Astrocyte of the spinal cord (primary cell): ENCODE measurements around the gene POLR3GL.

ENCODE experiments used
- DNase-seq: peaks from one replicate; pipeline ENCODE4 v3.0.0; 2011; ENCODE audit warnings: low read depth, low spot score
- H3K4me3 ChIP-seq: 2 replicates; pipeline ENCODE4 v1.5.1; 2011; ENCODE audit warnings: low read depth, mild to moderate bottlenecking, low read length, moderate library complexity
- CTCF ChIP-seq: IDR thresholded peaks from 2 replicates; pipeline ENCODE4 v1.5.1; 2012; ENCODE audit warnings: low read depth, mild to moderate bottlenecking, low read length, inconsistent platforms
- in situ Hi-C: cut with HindIII; loops from 2 replicates; pipeline ENCODE4 v1.10.0; 2017; ENCODE audit warnings: low sequenced_read_pairs

The POLR3GL gene

GRCh38 chr1:145937436-145937835, 27.1 kb upstream of the POLR3GL start:
- DNase-seq = no peak
- no peak overlapping the region for H3K4me3 ChIP-seq
- TF ChIP-seq CTCF = no peak
- in situ Hi-C loops = no loop called here

DNA sequence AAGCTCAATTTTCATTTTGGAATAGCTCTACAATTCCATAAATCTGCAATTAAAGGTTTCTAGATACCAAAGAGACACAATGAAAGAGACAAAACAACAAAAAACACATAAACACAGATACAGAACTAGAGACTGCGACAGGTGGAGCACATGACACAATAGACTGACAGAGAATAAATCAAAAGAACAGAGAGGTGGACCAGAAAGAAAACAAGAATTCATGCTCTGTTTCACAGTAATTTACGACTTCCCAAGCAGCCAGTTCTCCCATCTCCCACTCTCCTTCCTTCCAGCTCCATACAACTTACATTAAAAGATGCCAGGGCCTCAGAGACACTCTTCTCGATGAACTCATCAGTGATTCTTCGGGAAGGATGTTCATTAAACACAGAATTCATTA, 22.1 kb upstream of the POLR3GL start:
- no peak for TF ChIP-seq CTCF
- in situ Hi-C loops = no loop called here
- DNase-seq = no peak
- H3K4me3 ChIP-seq = no peak overlapping the region

DNA sequence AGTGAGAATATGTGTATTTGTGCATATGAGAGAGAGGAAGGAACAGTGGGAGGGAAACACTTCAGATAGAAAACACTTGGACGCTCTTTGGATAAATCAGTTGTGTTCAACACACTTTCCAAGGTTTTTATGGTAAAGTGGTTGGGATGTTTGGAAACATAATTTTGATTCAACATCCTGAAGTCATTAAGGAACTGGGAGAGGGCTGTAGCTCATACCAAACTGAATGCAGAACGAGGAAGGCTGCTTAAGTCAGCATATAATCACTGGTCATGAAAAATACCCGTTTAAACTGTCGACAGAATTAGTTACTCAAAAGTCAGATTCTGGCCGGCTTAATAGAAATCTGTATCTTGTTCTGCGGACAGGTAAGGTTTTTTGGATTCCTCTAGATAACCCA, 21.6 kb upstream of the POLR3GL start:
- DNase-seq = no peak
- TF ChIP-seq CTCF = no peak
- in situ Hi-C loops = no loop called here
- H3K4me3 ChIP-seq = no peak overlapping the region

- TF ChIP-seq CTCF = no peak
These were observed 20.0 kb upstream of the POLR3GL start for GRCh38 chr1:145944532-145944931.

DNA sequence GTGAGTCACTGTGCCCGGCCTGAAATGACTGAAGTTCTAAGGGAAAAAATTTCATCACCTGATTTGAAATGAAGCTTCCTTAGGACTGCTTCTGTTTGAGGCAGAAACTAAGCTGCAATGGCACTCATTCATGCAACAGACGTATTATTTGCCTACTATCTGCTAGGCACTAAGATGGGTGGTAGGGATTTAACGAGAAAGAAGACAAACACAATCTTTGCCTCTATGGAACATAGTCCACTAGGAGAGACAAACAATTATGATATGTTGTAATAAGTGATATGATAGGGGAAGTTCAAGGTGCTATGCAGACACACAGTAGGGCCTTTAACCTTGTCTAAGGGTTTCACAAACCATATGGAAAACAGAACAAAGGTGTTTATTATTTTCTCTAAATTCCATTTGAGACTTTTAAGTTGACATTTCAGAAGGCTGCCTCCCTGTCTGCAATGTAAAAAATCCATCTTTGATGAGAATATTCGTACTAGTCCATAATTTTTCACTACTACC, 18.0 kb upstream of the POLR3GL start:
- H3K4me3 ChIP-seq = no peak overlapping the region
- no peak for DNase-seq
- in situ Hi-C loops = no loop called here
- no peak for TF ChIP-seq CTCF

More at GRCh38 chr1:145944532-145944931, 20.0 kb upstream of the POLR3GL start:
- in situ Hi-C loops = no loop called here
- no peak for DNase-seq
- no peak overlapping the region for H3K4me3 ChIP-seq

DNA sequence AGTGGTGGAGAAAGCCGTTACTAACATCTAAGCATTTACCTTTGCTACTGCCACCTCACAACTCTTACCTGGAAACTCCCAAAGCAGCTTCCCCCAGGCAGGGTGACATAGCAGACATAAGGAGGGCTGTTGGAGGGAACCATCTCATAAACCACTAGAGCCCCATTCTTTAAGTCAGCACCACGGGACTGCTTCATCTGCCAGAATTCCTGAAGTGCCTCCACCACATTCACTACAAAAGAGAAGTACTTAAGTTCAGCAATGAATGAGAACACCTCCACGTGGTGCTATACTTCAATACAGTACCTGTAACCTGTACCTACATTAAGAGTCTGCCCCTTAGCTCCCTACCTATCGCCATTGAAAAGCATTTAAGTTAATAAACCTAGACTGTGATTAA, 16.9 kb upstream of the POLR3GL start:
- TF ChIP-seq CTCF = no peak
- no peak for DNase-seq
- in situ Hi-C loops = no loop called here
- H3K4me3 ChIP-seq = no peak overlapping the region

DNA sequence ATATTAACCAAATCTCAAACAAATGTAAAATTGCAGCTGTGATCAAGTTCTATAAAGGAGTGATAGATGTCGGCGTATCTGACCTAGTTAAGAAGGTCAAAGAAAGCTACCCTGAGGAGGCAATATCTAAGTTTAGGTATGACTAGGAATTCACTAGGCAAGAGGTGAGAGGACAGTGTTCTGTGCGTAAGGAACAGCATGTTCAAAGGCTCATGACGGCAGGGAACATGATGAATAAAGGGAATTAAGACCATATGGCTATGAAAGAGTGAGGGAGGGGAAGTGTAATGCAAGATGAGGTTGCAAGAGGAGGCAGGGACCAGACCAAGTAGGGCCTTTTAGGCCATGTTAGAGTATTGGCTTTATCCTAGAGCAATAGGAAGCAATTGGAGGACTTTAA, 15.3 kb upstream of the POLR3GL start:
- in situ Hi-C loops = no loop called here
- H3K4me3 ChIP-seq = no peak overlapping the region
- TF ChIP-seq CTCF = no peak
- peak; percentile 29 for DNase-seq
